NCI-H1092 treated with DMSO at 0.1 percent for 48 hours (cell line): ENCODE data around the gene TMEM114.

ENCODE experiments used
- DNase-seq: peaks from one replicate; lab custom pipeline; 2025; lab: John Stamatoyannopoulos, UW

Gene TMEM114

GRCh38 chr16:8548166-8548565 is 42.1 kb downstream of the TMEM114 start:
- DNase-seq = no peak

- DNase-seq = no peak
These were observed 42.5 kb downstream of the TMEM114 start for GRCh38 chr16:8547762-8548161.

DNA sequence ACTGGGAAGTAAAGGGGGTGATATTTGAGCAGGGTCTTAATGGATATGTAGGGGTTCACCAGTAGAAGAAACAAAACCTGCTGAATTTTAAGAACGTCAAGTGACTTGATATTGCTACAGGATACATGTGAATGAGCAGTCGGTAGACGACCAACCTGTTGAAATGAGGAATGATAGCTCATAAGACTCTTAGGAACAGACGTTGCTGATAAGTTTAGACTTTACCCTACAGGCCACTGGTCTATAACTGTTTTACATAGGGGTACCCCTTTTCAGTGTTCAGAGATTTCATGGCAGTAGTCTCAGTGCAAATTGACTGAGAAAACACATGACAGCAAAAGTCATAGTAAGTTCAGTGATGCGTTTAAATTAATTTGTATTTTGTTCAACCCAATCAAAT is 45.9 kb downstream of the TMEM114 start:
- DNase-seq = no peak

GRCh38 chr16:8543258-8543657 is 47.1 kb downstream of the TMEM114 start:
- DNase-seq = no peak

DNA sequence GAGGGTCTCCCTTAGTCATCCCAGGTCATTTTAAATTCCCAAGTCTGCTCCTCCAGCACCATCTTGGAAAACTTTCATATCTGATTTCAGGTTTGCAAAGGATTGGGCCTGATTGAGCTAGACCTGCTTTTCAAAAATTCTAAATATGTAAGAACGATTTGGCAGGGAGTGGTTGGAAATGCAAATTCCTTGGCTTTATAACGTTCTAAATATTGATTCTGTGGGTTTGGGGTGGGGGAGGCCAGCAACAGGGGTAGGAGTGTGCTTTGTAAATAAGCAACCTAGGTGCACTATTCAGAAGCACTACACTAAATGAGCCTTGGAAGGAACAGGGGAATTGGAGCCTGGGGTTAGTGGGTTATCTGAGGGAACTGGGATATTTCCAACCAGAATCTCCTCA is 47.9 kb downstream of the TMEM114 start:
- no peak for DNase-seq

DNA sequence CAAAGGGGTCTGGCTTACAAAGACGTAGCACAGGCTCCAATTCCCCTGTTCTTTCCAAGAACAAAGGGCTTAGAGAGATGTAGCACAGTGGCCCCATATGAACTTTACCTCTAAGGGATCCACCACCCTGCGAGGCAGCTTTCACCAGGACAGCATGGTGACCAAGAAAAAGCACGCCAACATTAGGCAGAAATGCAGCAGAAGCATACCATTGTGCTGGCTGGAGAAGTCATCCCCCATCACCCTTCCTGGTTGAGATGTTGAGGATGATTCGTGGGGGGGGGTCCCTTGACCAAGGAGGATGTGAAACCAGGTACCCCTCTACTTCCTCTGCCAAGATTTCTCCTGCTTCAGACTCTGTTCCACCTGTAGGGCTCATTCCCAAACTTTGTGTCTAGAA is 48.4 kb downstream of the TMEM114 start:
- DNase-seq = no peak

GRCh38 chr16:8537691-8538342 is 52.5 kb downstream of the TMEM114 start:
- DNase-seq = no peak

DNA sequence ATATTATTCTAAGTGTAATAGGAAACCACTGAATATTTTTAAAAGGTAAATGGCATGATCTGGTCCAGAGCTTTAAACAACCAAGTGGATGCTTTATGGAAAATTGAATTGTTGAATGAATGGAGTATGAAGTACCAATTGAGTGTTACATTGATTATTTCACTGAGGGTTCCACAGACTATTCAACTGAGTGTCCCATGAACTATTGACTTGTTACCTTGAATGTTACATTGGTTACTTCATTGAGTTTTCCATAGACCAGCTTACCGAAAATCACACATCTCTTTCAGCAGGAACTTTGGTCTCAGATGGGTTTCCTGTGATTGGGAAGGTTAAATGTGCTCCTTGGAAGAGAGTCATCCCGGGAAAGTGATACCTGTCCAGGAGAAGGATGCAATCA is 56.8 kb downstream of the TMEM114 start:
- no peak for DNase-seq

GRCh38 chr16:8530752-8531384 is 59.4 kb downstream of the TMEM114 start:
- DNase-seq = no peak

DNA sequence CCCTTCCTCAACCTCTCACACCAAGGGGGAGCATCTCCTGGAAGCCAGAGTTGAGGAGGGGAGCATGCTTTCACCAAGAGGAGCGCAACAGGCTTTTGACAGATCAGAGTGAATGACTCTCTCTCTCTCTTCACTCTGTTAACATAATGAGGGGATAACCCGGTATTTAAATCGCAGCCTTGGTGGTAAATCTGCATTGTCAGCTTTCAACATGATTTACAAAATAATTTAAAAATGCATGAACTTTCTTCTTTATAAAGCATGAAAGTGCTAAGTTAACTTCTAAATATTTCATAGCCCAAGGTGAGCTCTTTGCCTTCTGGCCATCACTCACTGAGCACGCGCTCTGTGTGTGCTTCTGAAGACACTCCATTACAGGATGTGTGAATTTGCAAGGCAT is 61.8 kb downstream of the TMEM114 start:
- DNase-seq = no peak

- DNase-seq = no peak
These were observed 66.4 kb downstream of the TMEM114 start for GRCh38 chr16:8523932-8524331.

DNA sequence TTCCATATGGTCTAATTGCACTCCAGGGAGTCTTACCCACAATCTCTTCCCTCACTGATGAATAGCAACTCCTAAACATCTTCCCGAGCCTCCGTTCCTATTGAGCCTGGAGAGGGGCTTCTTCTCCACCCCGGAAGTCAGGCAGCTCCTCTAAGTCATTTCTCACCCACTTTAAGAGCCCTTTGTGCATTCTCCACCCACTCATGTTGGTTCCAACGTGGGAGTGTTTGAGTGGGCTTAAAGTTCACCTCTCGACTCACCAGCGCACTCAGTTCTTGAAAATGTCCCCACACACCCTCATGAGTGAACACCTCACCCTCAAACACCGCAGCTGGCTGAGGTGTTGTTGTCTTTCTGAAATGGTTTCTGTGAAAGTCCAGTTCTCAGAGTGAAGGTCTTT is 67.6 kb downstream of the TMEM114 start:
- DNase-seq = no peak

- no peak for DNase-seq
These were observed 70.7 kb downstream of the TMEM114 start for GRCh38 chr16:8519643-8520042.
